SK-N-SH treated with all-trans-retinoic acid at 6 μM for 48 hours (cell line): ENCODE data around the gene CNN2.

Experiments
- ATAC-seq: fragments of 200-7000 bp; cut with Tn5 transposase; 3 replicates; pipeline ENCODE4 v1.9.1; 2020; ENCODE audit warnings: mild to moderate bottlenecking, moderate library complexity
- ARNTL ChIP-seq: fragments of 450-650 bp; formaldehyde crosslinking; IDR thresholded peaks from 2 replicates; pipeline ENCODE4 v1.5.0; 2020; ENCODE audit warnings: low read depth, mild to moderate bottlenecking, moderate library complexity, borderline replicate concordance
- BACH2 ChIP-seq: fragments of 250-450 bp; sonication (Bioruptor Pico); IDR thresholded peaks from 2 replicates; pipeline ENCODE4 v1.9.0; 2021; ENCODE audit warnings: mild to moderate bottlenecking, borderline replicate concordance
- CSDC2 ChIP-seq: fragments of 250-450 bp; sonication (Bioruptor Pico); IDR thresholded peaks from 2 replicates; pipeline ENCODE4 v1.5.0; 2020; ENCODE audit warnings: mild to moderate bottlenecking, moderate library complexity
- CSRNP3 ChIP-seq: fragments of 250-450 bp; sonication (Bioruptor Pico); IDR thresholded peaks from 2 replicates; pipeline ENCODE4 v1.5.1; 2021; ENCODE audit warnings: mild to moderate bottlenecking, moderate library complexity
- ESRRG ChIP-seq: fragments of 250-450 bp; sonication (Bioruptor Pico); IDR thresholded peaks from 2 replicates; pipeline ENCODE4 v1.6.1; 2021; ENCODE audit warnings: mild to moderate bottlenecking
- ISL1 ChIP-seq: fragments of 250-450 bp; sonication (Bioruptor Pico); IDR thresholded peaks from 2 replicates; pipeline ENCODE4 v2.1.2; 2022; ENCODE audit warnings: mild to moderate bottlenecking, moderate library complexity
- OSR1 ChIP-seq: fragments of 250-450 bp; sonication (Bioruptor Pico); IDR thresholded peaks from 2 replicates; pipeline ENCODE4 v1.8.0; 2022; ENCODE audit warnings: moderate library complexity, mild to moderate bottlenecking, inconsistent platforms
- PPARA ChIP-seq: fragments of 250-450 bp; sonication (Bioruptor Pico); IDR thresholded peaks from 2 replicates; pipeline ENCODE4 v1.5.0; 2020; ENCODE audit warnings: mild to moderate bottlenecking, borderline replicate concordance
- RARB ChIP-seq: fragments of 250-450 bp; sonication (Bioruptor Pico); IDR thresholded peaks from 2 replicates; pipeline ENCODE4 v1.8.0; 2021; ENCODE audit warnings: mild to moderate bottlenecking, moderate library complexity
- SNAI2 ChIP-seq: fragments of 250-450 bp; sonication (Bioruptor Pico); IDR thresholded peaks from 2 replicates; pipeline ENCODE4 v1.5.0; 2020; ENCODE audit warnings: mild to moderate bottlenecking, moderate library complexity
- TCF4 ChIP-seq: fragments of 250-450 bp; sonication (Bioruptor Pico); IDR thresholded peaks from 2 replicates; pipeline ENCODE4 v1.8.0; 2021; ENCODE audit warnings: mild to moderate bottlenecking, moderate library complexity, borderline replicate concordance
- TOX ChIP-seq: fragments of 250-450 bp; sonication (Bioruptor Pico); IDR thresholded peaks from 2 replicates; pipeline ENCODE4 v1.8.0; 2021; ENCODE audit warnings: mild to moderate bottlenecking, moderate library complexity, borderline replicate concordance
- TSHZ2 ChIP-seq: fragments of 250-450 bp; sonication (Bioruptor Pico); IDR thresholded peaks from 2 replicates; pipeline ENCODE4 v1.5.0; 2020; ENCODE audit warnings: mild to moderate bottlenecking, moderate library complexity
- ZFP3 ChIP-seq: fragments of 250-450 bp; sonication (Bioruptor Pico); IDR thresholded peaks from 2 replicates; pipeline ENCODE4 v1.5.0; 2020; ENCODE audit warnings: mild to moderate bottlenecking, moderate library complexity
- ZNF565 ChIP-seq: fragments of 450-650 bp; formaldehyde crosslinking; conservative IDR thresholded peaks from 2 replicates; pipeline ENCODE4 v1.5.0; 2020; ENCODE audit warnings: low read depth, mild to moderate bottlenecking, moderate library complexity
- ZNF70 ChIP-seq: fragments of 450-650 bp; formaldehyde crosslinking; IDR thresholded peaks from 2 replicates; pipeline ENCODE4 v1.5.0; 2020; ENCODE audit warnings: mild to moderate bottlenecking, moderate library complexity
- ZNF8 ChIP-seq: fragments of 450-650 bp; formaldehyde crosslinking; IDR thresholded peaks from 2 replicates; pipeline ENCODE4 v1.5.0; 2020; ENCODE audit warnings: mild to moderate bottlenecking, moderate library complexity
- TF ChIP-seq, protein P1 (sequence below): fragments of 250-450 bp; sonication (Bioruptor Pico); IDR thresholded peaks from 2 replicates; pipeline ENCODE4 v1.8.0; 2021; ENCODE audit warnings: low read depth, mild to moderate bottlenecking, moderate library complexity, borderline replicate concordance
- TF ChIP-seq, protein P2 (sequence below): fragments of 250-450 bp; sonication (Bioruptor Pico); IDR thresholded peaks from 2 replicates; pipeline ENCODE4 v1.8.0; 2020; ENCODE audit warnings: mild to moderate bottlenecking, moderate library complexity, borderline replicate concordance
- TF ChIP-seq, protein P3 (sequence below): fragments of 250-450 bp; sonication (Bioruptor Pico); IDR thresholded peaks from 2 replicates; pipeline ENCODE4 v1.5.1; 2020; ENCODE audit warnings: low read depth, mild to moderate bottlenecking, moderate library complexity

The CNN2 gene

DNA sequence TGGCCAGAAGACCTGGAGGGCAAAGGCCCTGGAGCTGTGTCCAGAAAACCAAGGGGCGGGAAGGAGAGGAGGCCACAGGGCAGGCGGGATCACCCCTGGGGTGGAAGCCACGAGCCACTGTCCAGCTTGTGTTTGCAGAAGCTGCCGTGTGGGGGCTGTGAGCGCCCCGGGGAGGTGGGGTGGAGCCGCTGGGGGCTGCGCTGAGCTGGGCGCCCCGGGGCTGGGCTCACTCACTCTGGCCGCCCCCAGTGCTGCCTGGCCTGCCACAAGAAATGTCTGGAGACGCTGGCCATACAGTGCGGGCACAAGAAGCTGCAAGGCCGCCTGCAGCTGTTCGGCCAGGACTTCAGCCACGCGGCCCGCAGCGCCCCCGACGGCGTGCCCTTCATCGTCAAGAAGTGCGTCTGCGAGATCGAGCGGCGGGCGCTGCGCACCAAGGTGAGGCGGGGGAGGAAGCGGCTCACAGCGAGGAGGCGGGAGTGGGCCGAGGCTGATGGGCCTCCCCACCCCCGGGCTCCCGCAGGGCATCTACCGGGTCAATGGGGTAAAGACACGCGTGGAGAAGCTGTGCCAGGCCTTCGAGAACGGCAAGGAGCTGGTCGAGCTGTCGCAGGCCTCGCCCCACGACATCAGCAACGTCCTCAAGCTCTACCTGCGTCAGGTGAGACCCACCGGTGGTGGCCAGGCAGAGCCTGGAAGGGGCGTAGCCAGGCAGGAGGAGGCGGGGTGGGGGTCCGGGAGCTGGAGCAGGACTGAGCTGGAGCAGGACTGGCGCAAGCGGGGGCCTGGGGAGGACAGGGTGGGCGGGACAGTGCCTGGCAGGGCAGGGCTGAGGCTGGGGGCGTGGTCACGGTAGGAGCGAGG, 55.1 kb downstream of the CNN2 start (continued):
- TF ChIP-seq ZNF70 (CRISPR knock-in tag) (no peak), CSDC2 (CRISPR knock-in tag) (no peak), CSRNP3 (CRISPR knock-in tag) (no peak), TOX (no peak)

- ATAC-seq = peak; percentile 84
Observed at GRCh38 chr19:1082165-1082927, 55.9 kb downstream of the CNN2 start.

DNA sequence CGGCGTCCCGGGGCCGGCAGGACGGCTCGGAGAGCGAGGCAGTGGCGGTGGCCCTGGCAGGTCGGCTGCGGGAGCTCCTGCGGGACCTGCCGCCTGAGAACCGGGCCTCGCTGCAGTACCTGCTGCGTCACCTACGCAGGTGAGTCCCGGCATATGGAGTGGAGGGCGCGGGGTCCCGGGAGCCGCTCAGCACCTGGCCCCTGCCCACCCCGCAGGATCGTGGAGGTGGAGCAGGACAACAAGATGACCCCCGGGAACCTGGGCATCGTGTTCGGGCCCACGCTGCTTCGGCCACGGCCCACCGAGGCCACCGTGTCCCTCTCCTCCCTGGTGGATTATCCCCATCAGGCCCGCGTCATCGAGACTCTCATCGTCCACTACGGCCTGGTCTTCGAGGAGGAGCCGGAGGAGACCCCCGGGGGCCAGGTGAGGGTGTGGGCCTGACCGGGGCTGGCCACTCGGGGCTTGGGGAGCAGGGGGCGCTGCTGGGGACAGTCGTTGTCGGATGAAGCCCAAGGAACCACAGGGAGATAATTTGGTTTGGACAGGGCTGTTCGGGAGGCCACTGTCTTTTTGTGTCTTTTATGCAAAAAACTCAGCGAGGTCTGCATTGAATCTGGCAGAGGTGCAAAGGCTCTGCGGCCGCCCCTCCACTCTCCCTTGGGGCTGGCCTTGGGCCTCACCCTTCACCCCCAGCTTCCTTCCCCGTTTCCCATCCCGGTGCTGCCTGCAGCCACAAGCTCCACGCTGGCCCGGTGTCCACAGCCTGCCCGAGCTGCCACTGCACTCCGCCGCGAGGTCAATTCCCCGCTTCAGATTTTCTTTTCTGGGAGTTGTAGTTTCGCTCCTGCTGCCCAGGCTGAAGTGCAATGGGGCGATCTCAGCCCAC, 56.8 kb downstream of the CNN2 start:
- ATAC-seq = no peak
- TF ChIP-seq CSDC2 (CRISPR knock-in tag) (no peak), ARNTL (CRISPR knock-in tag) (no peak)
- TF ChIP-seq, all 23 proteins: peak for 0

More at GRCh38 chr19:1082165-1082927, 55.9 kb downstream of the CNN2 start:
- no peak for TF ChIP-seq ZFP3 (CRISPR knock-in tag)
- TF ChIP-seq ESRRG (CRISPR knock-in tag) = no peak
- TF ChIP-seq PPARA = no peak
- no peak for TF ChIP-seq OSR1 (CRISPR knock-in tag)
- TF ChIP-seq TSHZ2 (CRISPR knock-in tag) = no peak
- TF ChIP-seq ZNF565 = no peak
- no peak for TF ChIP-seq TOX
- no peak for TF ChIP-seq ZNF70 (CRISPR knock-in tag)
- TF ChIP-seq, protein P1, sequence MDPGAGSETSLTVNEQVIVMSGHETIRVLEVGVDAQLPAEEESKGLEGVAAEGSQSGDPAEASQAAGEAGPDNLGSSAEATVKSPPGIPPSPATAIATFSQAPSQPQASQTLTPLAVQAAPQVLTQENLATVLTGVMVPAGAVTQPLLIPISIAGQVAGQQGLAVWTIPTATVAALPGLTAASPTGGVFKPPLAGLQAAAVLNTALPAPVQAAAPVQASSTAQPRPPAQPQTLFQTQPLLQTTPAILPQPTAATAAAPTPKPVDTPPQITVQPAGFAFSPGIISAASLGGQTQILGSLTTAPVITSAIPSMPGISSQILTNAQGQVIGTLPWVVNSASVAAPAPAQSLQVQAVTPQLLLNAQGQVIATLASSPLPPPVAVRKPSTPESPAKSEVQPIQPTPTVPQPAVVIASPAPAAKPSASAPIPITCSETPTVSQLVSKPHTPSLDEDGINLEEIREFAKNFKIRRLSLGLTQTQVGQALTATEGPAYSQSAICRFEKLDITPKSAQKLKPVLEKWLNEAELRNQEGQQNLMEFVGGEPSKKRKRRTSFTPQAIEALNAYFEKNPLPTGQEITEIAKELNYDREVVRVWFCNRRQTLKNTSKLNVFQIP = no peak
- no peak for TF ChIP-seq ZNF8 (CRISPR knock-in tag)

GRCh38 chr19:1084024-1084868, 57.8 kb downstream of the CNN2 start:
- no peak for ATAC-seq
- TF ChIP-seq TOX = no peak
- no peak for TF ChIP-seq ARNTL (CRISPR knock-in tag)
- TF ChIP-seq ESRRG (CRISPR knock-in tag) = no peak
- TF ChIP-seq CSDC2 (CRISPR knock-in tag) = no peak
- TF ChIP-seq, protein P2, sequence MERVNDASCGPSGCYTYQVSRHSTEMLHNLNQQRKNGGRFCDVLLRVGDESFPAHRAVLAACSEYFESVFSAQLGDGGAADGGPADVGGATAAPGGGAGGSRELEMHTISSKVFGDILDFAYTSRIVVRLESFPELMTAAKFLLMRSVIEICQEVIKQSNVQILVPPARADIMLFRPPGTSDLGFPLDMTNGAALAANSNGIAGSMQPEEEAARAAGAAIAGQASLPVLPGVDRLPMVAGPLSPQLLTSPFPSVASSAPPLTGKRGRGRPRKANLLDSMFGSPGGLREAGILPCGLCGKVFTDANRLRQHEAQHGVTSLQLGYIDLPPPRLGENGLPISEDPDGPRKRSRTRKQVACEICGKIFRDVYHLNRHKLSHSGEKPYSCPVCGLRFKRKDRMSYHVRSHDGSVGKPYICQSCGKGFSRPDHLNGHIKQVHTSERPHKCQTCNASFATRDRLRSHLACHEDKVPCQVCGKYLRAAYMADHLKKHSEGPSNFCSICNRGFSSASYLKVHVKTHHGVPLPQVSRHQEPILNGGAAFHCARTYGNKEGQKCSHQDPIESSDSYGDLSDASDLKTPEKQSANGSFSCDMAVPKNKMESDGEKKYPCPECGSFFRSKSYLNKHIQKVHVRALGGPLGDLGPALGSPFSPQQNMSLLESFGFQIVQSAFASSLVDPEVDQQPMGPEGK (CRISPR knock-in tag) = no peak
- TF ChIP-seq BACH2 (CRISPR knock-in tag) = no peak
- TF ChIP-seq RARB (CRISPR knock-in tag) = no peak
- TF ChIP-seq ZNF8 (CRISPR knock-in tag) = no peak
- TF ChIP-seq PPARA = no peak
- TF ChIP-seq, protein P3, sequence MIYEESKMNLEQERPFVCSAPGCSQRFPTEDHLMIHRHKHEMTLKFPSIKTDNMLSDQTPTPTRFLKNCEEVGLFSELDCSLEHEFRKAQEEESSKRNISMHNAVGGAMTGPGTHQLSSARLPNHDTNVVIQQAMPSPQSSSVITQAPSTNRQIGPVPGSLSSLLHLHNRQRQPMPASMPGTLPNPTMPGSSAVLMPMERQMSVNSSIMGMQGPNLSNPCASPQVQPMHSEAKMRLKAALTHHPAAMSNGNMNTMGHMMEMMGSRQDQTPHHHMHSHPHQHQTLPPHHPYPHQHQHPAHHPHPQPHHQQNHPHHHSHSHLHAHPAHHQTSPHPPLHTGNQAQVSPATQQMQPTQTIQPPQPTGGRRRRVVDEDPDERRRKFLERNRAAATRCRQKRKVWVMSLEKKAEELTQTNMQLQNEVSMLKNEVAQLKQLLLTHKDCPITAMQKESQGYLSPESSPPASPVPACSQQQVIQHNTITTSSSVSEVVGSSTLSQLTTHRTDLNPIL (CRISPR knock-in tag) = no peak
- TF ChIP-seq ISL1 (CRISPR knock-in tag) = no peak
- no peak for TF ChIP-seq TCF4 (CRISPR knock-in tag)
- TF ChIP-seq ZNF565 = no peak
- no peak for TF ChIP-seq CSRNP3 (CRISPR knock-in tag)
- no peak for TF ChIP-seq SNAI2 (CRISPR knock-in tag)
- TF ChIP-seq ZFP3 (CRISPR knock-in tag) = no peak
